Upper lobe of left lung (tissue), 6 donors: ENCODE results near the gene LARGE1. TPM values are rescaled to one million over a fixed set of nuclear protein-coding genes. Genes with fewer than 3 reads are reported as not detected.
A peak's percentile ranks its signal among the peaks of the same experiment; 100 is the strongest.

Experiments used
- ATAC-seq, 2 donors: fragments of 200-7000 bp; cut with Tn5 transposase; one replicate each; pipeline ENCODE4 v1.9.1; 2022; ENCODE audit warnings: mild to moderate bottlenecking in 2 of 2, moderate library complexity in 2 of 2; ENCODE audit not compliant: low FRiP score in 2 of 2
- DNase-seq, 2 donors: peaks; one replicate each; pipeline ENCODE4 v3.0.0-alpha.2; 2019 to 2020
- H3K27ac ChIP-seq, 4 donors: fragments of 200-600 bp; sonication (generic); one replicate each; pipeline ENCODE4 v1.5.1; 2016 to 2019
- H3K27me3 ChIP-seq, 4 donors: fragments of 200-600 bp; sonication (generic); one replicate each; pipeline ENCODE4 v1.5.1; 2017 to 2019
- H3K36me3 ChIP-seq, 4 donors: fragments of 200-600 bp; sonication (generic); one replicate each; pipeline ENCODE4 v1.5.1; 2016 to 2019
- H3K4me1 ChIP-seq, 4 donors: fragments of 200-600 bp; sonication (generic); one replicate each; pipeline ENCODE4 v1.5.1; 2018 to 2019
- H3K4me3 ChIP-seq, 4 donors: fragments of 200-600 bp; sonication (generic); one replicate each; pipeline ENCODE4 v1.5.1; 2017 to 2019; ENCODE audit warnings: mild to moderate bottlenecking in 2 of 4, moderate library complexity in 1 of 4
- H3K9me3 ChIP-seq, 4 donors: fragments of 200-600 bp; sonication (generic); one replicate each; pipeline ENCODE4 v1.5.1; 2018 to 2019
- CTCF ChIP-seq, 6 experiments: fragments of 450-650 bp in 4 of 6; fragments of 200-600 bp in 2 of 6; sonication (generic) in 2 of 6; IDR thresholded peaks; one replicate each; pipeline ENCODE4 v1.5.1; 2016 to 2019; ENCODE audit warnings: antibody characterized with exemption in 6 of 6
- EP300 ChIP-seq, 4 donors: sonication (generic); formaldehyde crosslinking; IDR thresholded peaks; one replicate each; pipeline ENCODE4 v1.5.1; 2017; ENCODE audit warnings: antibody characterized with exemption in 4 of 4, control low read depth in 2 of 4
- POLR2A ChIP-seq, 4 donors: fragments of 450-650 bp; IDR thresholded peaks; one replicate each; pipeline ENCODE4 v1.5.1; 2016 to 2017; ENCODE audit warnings: antibody characterized with exemption in 4 of 4, mild to moderate bottlenecking in 2 of 4
- POLR2AphosphoS5 ChIP-seq, 2 donors: sonication (generic); formaldehyde crosslinking; IDR thresholded peaks; one replicate each; pipeline ENCODE4 v1.5.1; 2017; ENCODE audit warnings: antibody characterized with exemption in 2 of 2
- WGBS, 2 donors: methylation state at CpG; one replicate each; pipeline ENCODE4 v1.1.5; 2017 to 2018; 5-methylcytosine and 5-hydroxymethylcytosine counted together
- total RNA-seq, 6 donors: library from RNA; depleted of rRNA in 4 of 6; stranded (reverse); fragments of >200 nt in 4 of 6; gene quantifications; one replicate each; pipeline versions ENCODE4 v1.1.0 to v1.2.1, GENCODE V29; 2016 to 2021
- donor health status: DM: no; HTN: no; CAD: no; lungs with moderate emphysema.
- donor health status: DM: no; HTN: yes; CAD: no; lungs with severe emphysema.

The LARGE1 gene
- total RNA-seq, 6 donors from 2014 or later = 14.0 to 56.6 (median 25.3) TPM

GRCh38 chr22:33817512-33818127, 102.7 kb downstream of the LARGE1 start:
- no peak for TF ChIP-seq EP300 (IDR thresholded peaks at IDR 0.05)
- TF ChIP-seq POLR2AphosphoS5 (IDR thresholded peaks at IDR 0.05) = no peak
- TF ChIP-seq POLR2A (IDR thresholded peaks at IDR 0.05) = no peak
- TF ChIP-seq CTCF (IDR thresholded peaks at IDR 0.05) = no peak
- no peaks in the 10 kb centered on the region for H3K27me3 ChIP-seq
- ATAC-seq = no peak
- DNase-seq = no peak
- H3K4me3 ChIP-seq = no peak overlapping the region
- WGBS, 2 donors = 77 to 84% methylated on average over 4 of the region's 4 CpGs
- H3K4me1 ChIP-seq = no peaks in the 10 kb centered on the region
- H3K9me3 ChIP-seq = peaks cover 0 to 5% (median 0%) of the 10 kb centered on the region in 4 donors
- no peaks in the 10 kb centered on the region for H3K36me3 ChIP-seq
- no peak overlapping the region for H3K27ac ChIP-seq

- WGBS, 2 donors = 90% methylated on average over 7 of the region's 7 CpGs
- DNase-seq (no peak), ATAC-seq (no peak)
- Histone ChIP-seq H3K27me3 (no peaks in the 10 kb centered on the region), H3K4me1 (peaks cover 0 to 16% (median 6%) of the 10 kb centered on the region in 4 donors), H3K4me3 (no peak overlapping the region), H3K27ac (no peak overlapping the region), H3K9me3 (peaks cover 0 to 5% (median 0%) of the 10 kb centered on the region in 4 donors), H3K36me3 (no peaks in the 10 kb centered on the region)
- TF ChIP-seq POLR2A (IDR thresholded peaks at IDR 0.05) (no peak), EP300 (IDR thresholded peaks at IDR 0.05) (no peak), CTCF (IDR thresholded peaks at IDR 0.05) (no peak), POLR2AphosphoS5 (IDR thresholded peaks at IDR 0.05) (no peak)
Measured at GRCh38 chr22:33812360-33812977, 107.8 kb downstream of the LARGE1 start.

GRCh38 chr22:33811686-33812085, 108.6 kb downstream of the LARGE1 start:
- H3K27ac ChIP-seq = peak overlapping the region in 1 of 4 donors; percentile 54
- peaks cover 0 to 5% (median 0%) of the 10 kb centered on the region in 4 donors for H3K9me3 ChIP-seq
- H3K36me3 ChIP-seq = no peaks in the 10 kb centered on the region
- H3K27me3 ChIP-seq = no peaks in the 10 kb centered on the region
- no peak overlapping the region for H3K4me3 ChIP-seq
- TF ChIP-seq CTCF (IDR thresholded peaks at IDR 0.05) (no peak), EP300 (IDR thresholded peaks at IDR 0.05) (no peak), POLR2A (IDR thresholded peaks at IDR 0.05) (no peak), POLR2AphosphoS5 (IDR thresholded peaks at IDR 0.05) (no peak)
- ATAC-seq (peak; percentile 45 to 90), DNase-seq (no peak)
- 37 to 40% methylated on average over 5 of the region's 5 CpGs for WGBS, 2 donors
- peaks cover 0 to 22% (median 6%) of the 10 kb centered on the region in 4 donors for H3K4me1 ChIP-seq

GRCh38 chr22:33811208-33811607, 109.1 kb downstream of the LARGE1 start:
- no peaks in the 10 kb centered on the region for H3K36me3 ChIP-seq
- WGBS, 2 donors = 48 to 51% methylated on average over 4 of the region's 4 CpGs
- DNase-seq (no peak), ATAC-seq (no peak)
- peaks cover 0 to 5% (median 0%) of the 10 kb centered on the region in 4 donors for H3K9me3 ChIP-seq
- H3K4me3 ChIP-seq = no peak overlapping the region
- TF ChIP-seq CTCF (IDR thresholded peaks at IDR 0.05) (no peak), EP300 (IDR thresholded peaks at IDR 0.05) (no peak), POLR2AphosphoS5 (IDR thresholded peaks at IDR 0.05) (no peak), POLR2A (IDR thresholded peaks at IDR 0.05) (no peak)
- H3K27me3 ChIP-seq = no peaks in the 10 kb centered on the region
- H3K27ac ChIP-seq = peak overlapping the region in 1 of 4 donors; percentile 54
- peaks cover 3 to 22% (median 8%) of the 10 kb centered on the region in 4 donors for H3K4me1 ChIP-seq
